ENCODE measurements around the gene NGFR. TPM values are rescaled to one million over a fixed set of nuclear protein-coding genes. Genes with fewer than 3 reads are reported as not detected.
A peak's percentile ranks its signal among the peaks of the same experiment; 100 is the strongest.

NGFR gene
- total RNA-seq, 1 donor from 2014 or later = 131 TPM

GRCh38 chr17:49521471-49522356 lies 26.6 kb downstream of the NGFR start:
- DNase-seq = no peak
- Mint-ChIP-seq H3K4me1 (ENCODE audit: low read depth, unreplicated experiment) (peaks cover 25% of the 10 kb centered on the region), H3K4me3 (ENCODE audit: unreplicated experiment) (no peak overlapping the region), H3K27me3 (ENCODE audit: unreplicated experiment) (peaks cover 17% of the 10 kb centered on the region), H3K27ac (ENCODE audit: unreplicated experiment) (no peak overlapping the region), H3K36me3 (ENCODE audit: unreplicated experiment) (no peaks in the 10 kb centered on the region), H3K9me3 (ENCODE audit: unreplicated experiment) (peaks cover 7% of the 10 kb centered on the region)
- no peak for TF ChIP-seq CTCF (IDR thresholded peaks at IDR 0.05; ENCODE audit: partially characterized antibody, unreplicated experiment)

- H3K27me3 Mint-ChIP-seq (ENCODE audit: unreplicated experiment) = peaks cover 17% of the 10 kb centered on the region
These were observed 27.3 kb downstream of the NGFR start for GRCh38 chr17:49522357-49522890.

GRCh38 chr17:49523196-49523595 lies 28.1 kb downstream of the NGFR start:
- no peak for DNase-seq
- Mint-ChIP-seq H3K27me3 (ENCODE audit: unreplicated experiment) (peaks cover 18% of the 10 kb centered on the region), H3K9me3 (ENCODE audit: unreplicated experiment) (peaks cover 5% of the 10 kb centered on the region), H3K36me3 (ENCODE audit: unreplicated experiment) (no peaks in the 10 kb centered on the region), H3K4me3 (ENCODE audit: unreplicated experiment) (no peak overlapping the region), H3K27ac (ENCODE audit: unreplicated experiment) (no peak overlapping the region), H3K4me1 (ENCODE audit: low read depth, unreplicated experiment) (peaks cover 23% of the 10 kb centered on the region)
- no peak for TF ChIP-seq CTCF (IDR thresholded peaks at IDR 0.05; ENCODE audit: partially characterized antibody, unreplicated experiment)

More at GRCh38 chr17:49522357-49522890, 27.3 kb downstream of the NGFR start:
- no peak for TF ChIP-seq CTCF (IDR thresholded peaks at IDR 0.05; ENCODE audit: partially characterized antibody, unreplicated experiment)
- Mint-ChIP-seq H3K9me3 (ENCODE audit: unreplicated experiment) (peaks cover 7% of the 10 kb centered on the region), H3K27ac (ENCODE audit: unreplicated experiment) (no peak overlapping the region), H3K4me1 (ENCODE audit: low read depth, unreplicated experiment) (peaks cover 25% of the 10 kb centered on the region), H3K4me3 (ENCODE audit: unreplicated experiment) (peak overlapping the region; percentile 23), H3K36me3 (ENCODE audit: unreplicated experiment) (no peaks in the 10 kb centered on the region)
- no peak for DNase-seq

GRCh38 chr17:49523706-49524472 lies 28.8 kb downstream of the NGFR start:
- H3K27ac Mint-ChIP-seq (ENCODE audit: unreplicated experiment) = no peak overlapping the region
- no peak for TF ChIP-seq CTCF (IDR thresholded peaks at IDR 0.05; ENCODE audit: partially characterized antibody, unreplicated experiment)
- H3K9me3 Mint-ChIP-seq (ENCODE audit: unreplicated experiment) = peaks cover 5% of the 10 kb centered on the region
- H3K4me1 Mint-ChIP-seq (ENCODE audit: low read depth, unreplicated experiment) = peaks cover 23% of the 10 kb centered on the region
- DNase-seq = no peak
- H3K36me3 Mint-ChIP-seq (ENCODE audit: unreplicated experiment) = no peaks in the 10 kb centered on the region
- peaks cover 18% of the 10 kb centered on the region for H3K27me3 Mint-ChIP-seq (ENCODE audit: unreplicated experiment)
- no peak overlapping the region for H3K4me3 Mint-ChIP-seq (ENCODE audit: unreplicated experiment)
